ENCODE measurements around the gene SLC35D1.
"Not testable (repeated sequence)": the region's sequence is repeated elsewhere in the genome, so short reads cannot be mapped to it uniquely, and the experiment has no call there.

Gene SLC35D1

GRCh38 chr1:66985835-66986234, 68.1 kb downstream of the SLC35D1 start:
- DNase-seq (ENCODE audit: low spot score), result no peak

- DNase-seq (ENCODE audit: low spot score), result no peak
These were observed 69.5 kb downstream of the SLC35D1 start for GRCh38 chr1:66984491-66984890.

GRCh38 chr1:66982561-66983260, 71.2 kb downstream of the SLC35D1 start:
- no peak for DNase-seq (ENCODE audit: low spot score)

GRCh38 chr1:66981679-66982078, 72.3 kb downstream of the SLC35D1 start:
- peak; percentile 20 for DNase-seq (ENCODE audit: low spot score)

- DNase-seq (ENCODE audit: low spot score), result no peak
These were observed 73.1 kb downstream of the SLC35D1 start for GRCh38 chr1:66980745-66981367.

GRCh38 chr1:66979621-66980020, 74.3 kb downstream of the SLC35D1 start:
- DNase-seq (ENCODE audit: low spot score), result not testable (repeated sequence)

- DNase-seq (ENCODE audit: low spot score), result no peak
These were observed 75.7 kb downstream of the SLC35D1 start for GRCh38 chr1:66978201-66978600.

GRCh38 chr1:66968574-66968973, 85.4 kb downstream of the SLC35D1 start:
- DNase-seq (ENCODE audit: low spot score), result no peak

GRCh38 chr1:66966188-66966873, 87.6 kb downstream of the SLC35D1 start:
- not testable (repeated sequence) for DNase-seq (ENCODE audit: low spot score)

GRCh38 chr1:66957938-66958337, 96.0 kb downstream of the SLC35D1 start:
- no peak for DNase-seq (ENCODE audit: low spot score)

GRCh38 chr1:66954208-66954607, 99.7 kb downstream of the SLC35D1 start:
- no peak for DNase-seq (ENCODE audit: low spot score)

- no peak for DNase-seq (ENCODE audit: low spot score)
These were observed 102.4 kb downstream of the SLC35D1 start for GRCh38 chr1:66951513-66951912.

Data from cerebellar cortex (tissue), 1 donor.